Kidney epithelial cell (primary cell): ENCODE measurements around the gene TBX3. TPM values are rescaled to one million over a fixed set of nuclear protein-coding genes. Genes with fewer than 3 reads are reported as not detected.

Experiments
- DNase-seq: peaks from one replicate; pipeline ENCODE4 v3.0.0-alpha.2; 2010; ENCODE audit warnings: low read depth
- H3K27me3 ChIP-seq: 2 replicates; pipeline ENCODE4 v1.6.0; 2011; ENCODE audit warnings: low read length; ENCODE audit not compliant: control insufficient read depth, insufficient read depth
- H3K36me3 ChIP-seq: 2 replicates; pipeline ENCODE4 v1.5.1; 2011; ENCODE audit warnings: low read length; ENCODE audit not compliant: control insufficient read depth, insufficient read depth
- H3K4me3 ChIP-seq: 2 replicates; pipeline ENCODE4 v1.5.1; 2011; ENCODE audit warnings: low read depth, mild to moderate bottlenecking, control low read depth, low read length
- total RNA-seq: library from RNA; depleted of rRNA; stranded (reverse); fragments of >200 nt; gene quantifications from 2 replicates; pipeline ENCODE4 v1.2.3, GENCODE V29; 2015
- TF ChIP-seq, protein P1 (sequence below): IDR thresholded peaks from 2 replicates; pipeline ENCODE4 v1.5.1; 2011; ENCODE audit warnings: mild to moderate bottlenecking, moderate library complexity, low read length, control low read depth, inconsistent platforms; ENCODE audit not compliant: insufficient read depth, poor library complexity, severe bottlenecking

The TBX3 gene
- total RNA-seq, 1 donor from 2014 or later = 12.2 TPM

DNA sequence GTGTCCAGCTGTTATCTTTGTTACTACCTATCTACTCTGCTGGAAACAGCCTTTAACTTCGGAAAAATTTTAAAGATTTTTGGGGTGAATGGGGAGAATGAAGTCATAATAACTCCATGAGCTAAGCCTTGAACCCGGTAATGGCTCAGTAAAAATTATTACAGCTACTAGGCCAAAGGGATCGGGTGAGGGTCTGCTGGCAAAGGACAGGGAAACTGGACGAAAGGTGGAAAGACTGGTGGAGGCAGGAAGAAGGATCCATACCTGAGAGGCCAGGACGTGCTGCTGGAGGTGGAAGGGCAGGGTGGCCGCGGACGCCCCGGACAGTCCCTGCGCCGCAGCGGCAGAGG, 10.1 kb downstream of the TBX3 start:
- Histone ChIP-seq H3K36me3 (no peaks in the 10 kb centered on the region), H3K27me3 (peaks cover 13% of the 10 kb centered on the region), H3K4me3 (no peak overlapping the region)
- TF ChIP-seq, protein P1, sequence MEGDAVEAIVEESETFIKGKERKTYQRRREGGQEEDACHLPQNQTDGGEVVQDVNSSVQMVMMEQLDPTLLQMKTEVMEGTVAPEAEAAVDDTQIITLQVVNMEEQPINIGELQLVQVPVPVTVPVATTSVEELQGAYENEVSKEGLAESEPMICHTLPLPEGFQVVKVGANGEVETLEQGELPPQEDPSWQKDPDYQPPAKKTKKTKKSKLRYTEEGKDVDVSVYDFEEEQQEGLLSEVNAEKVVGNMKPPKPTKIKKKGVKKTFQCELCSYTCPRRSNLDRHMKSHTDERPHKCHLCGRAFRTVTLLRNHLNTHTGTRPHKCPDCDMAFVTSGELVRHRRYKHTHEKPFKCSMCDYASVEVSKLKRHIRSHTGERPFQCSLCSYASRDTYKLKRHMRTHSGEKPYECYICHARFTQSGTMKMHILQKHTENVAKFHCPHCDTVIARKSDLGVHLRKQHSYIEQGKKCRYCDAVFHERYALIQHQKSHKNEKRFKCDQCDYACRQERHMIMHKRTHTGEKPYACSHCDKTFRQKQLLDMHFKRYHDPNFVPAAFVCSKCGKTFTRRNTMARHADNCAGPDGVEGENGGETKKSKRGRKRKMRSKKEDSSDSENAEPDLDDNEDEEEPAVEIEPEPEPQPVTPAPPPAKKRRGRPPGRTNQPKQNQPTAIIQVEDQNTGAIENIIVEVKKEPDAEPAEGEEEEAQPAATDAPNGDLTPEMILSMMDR = no peak
- no peak for DNase-seq

DNA sequence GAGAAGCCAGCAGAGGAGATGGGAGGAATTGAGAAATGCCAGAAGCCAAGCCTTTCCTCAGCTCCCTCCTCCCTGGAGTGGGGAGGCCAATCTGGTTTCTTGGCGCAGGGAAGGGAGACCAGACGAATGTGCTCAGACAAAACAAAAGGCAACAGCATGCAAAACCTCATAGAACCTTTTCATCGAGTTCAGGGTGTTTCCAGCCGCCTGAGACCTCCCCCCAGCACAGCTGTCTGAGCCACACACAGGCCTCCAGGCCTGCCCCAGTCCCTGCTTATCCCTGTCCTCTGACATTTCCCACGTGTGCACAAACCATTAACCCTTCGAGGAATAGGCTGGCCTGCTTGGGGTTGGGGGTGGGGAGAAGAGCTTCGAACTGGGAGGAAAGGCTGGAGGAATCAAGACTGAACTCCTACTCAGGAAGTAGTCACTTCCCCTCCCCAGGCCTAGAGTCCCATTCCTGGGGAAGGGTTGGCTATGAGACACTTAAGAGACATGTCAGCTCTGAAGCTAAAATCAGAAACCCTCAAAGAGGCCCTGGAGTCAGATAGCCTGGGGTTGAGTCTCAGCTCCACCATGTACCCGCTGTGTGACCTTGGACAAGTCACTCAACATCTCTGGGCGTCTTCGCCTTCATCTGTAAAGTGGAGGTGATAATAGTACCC, 10.7 kb downstream of the TBX3 start:
- peaks cover 14% of the 10 kb centered on the region for H3K27me3 ChIP-seq

DNA sequence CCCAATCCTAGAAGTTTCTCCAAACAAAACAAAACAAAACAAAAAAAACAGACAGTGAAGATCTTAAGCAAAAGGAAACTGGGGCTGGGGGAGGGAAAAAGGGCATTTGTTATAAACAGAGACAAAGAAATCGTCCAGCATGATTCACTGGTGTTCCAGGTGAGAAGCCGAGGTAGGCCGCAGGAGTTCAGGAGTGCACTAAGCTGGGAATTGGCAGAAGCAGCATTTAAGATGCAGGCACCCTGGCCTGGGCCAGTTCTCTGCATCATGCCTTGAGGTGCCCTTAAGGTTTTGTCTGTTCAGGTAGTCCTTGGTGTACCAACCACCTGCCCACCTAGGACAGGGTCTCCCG, 11.2 kb downstream of the TBX3 start:
- TF ChIP-seq, protein P1 = no peak
- no peak for DNase-seq
- H3K4me3 ChIP-seq = no peak overlapping the region
- H3K36me3 ChIP-seq = no peaks in the 10 kb centered on the region
- H3K27me3 ChIP-seq = peaks cover 18% of the 10 kb centered on the region

More for the DNA sequence above, 10.7 kb downstream of the TBX3 start:
- Histone ChIP-seq H3K4me3 (no peak overlapping the region), H3K36me3 (no peaks in the 10 kb centered on the region)
- TF ChIP-seq, protein P1 = no peak
- DNase-seq = no peak

DNA sequence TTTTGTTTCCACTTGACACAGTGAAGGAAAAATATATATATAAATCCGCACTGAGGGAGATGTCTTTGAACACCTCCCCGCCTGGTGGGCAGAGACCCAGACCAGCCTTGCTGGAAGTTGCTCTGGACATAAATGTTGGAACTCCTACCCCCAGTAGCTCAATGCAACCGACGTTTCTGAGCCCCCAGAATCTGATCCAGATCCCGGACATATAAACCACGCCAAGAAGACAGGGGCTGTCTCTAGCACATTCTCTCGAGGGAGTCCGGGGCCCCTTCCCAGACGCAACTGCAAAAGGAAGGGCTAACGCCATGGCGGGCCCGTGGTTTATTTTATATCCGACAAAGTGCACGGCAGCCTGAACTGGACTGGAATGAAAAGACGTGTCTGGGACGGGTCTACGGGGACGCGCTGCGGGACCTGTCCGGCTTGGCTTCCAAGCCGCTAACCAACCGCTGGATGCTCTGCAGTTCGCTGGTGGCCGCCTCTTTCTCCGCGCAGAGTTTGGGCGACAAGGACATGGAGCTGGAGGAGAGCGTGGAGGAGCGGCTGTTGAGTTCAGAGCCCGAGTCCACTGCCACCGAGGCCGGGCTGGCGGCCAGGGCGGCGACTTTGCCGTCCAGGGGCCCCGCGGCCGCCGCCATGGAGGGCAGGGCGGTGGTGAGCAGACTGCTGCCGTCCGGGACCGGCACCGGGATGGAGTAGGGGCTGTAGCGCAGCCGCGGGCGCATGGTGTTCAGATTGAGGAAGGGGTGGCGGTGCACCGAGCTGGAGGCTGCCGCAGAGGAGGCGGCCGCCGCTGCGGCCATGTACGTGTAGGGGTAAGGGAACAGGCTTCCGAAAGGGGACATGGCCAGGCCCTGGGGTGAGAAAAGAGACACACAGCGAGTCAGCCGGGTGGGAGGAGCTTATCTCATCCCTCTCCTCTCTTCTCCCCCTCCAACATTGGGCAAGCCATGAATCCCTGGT, 12.2 kb downstream of the TBX3 start:
- no peaks in the 10 kb centered on the region for H3K36me3 ChIP-seq
- DNase-seq = no peak
- peak overlapping the region; percentile 8 for H3K4me3 ChIP-seq
- H3K27me3 ChIP-seq = peaks cover 28% of the 10 kb centered on the region
- TF ChIP-seq, protein P1 = no peak

DNA sequence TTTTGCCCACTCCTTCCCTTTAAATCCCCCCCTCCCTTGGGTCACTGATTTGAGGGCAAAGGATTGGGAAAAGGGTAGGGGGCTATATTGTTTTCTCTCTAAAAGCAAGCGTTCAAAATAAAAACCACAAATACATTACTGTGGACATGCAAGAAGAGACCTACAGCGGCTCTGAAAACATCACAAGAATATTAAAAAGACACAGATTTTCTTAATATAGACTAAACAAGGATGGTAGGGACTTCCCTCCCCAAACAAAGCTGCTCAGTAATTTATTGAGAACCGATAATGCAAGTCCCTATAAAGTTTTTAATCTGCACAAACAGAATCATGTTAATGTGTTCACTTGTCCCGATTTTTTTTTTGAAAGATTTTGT, 12.9 kb downstream of the TBX3 start:
- DNase-seq = no peak
- Histone ChIP-seq H3K27me3 (peaks cover 34% of the 10 kb centered on the region), H3K4me3 (no peak overlapping the region), H3K36me3 (no peaks in the 10 kb centered on the region)
- TF ChIP-seq, protein P1 = no peak
